ENCODE data around the gene EZH1. TPM values are rescaled to one million over a fixed set of nuclear protein-coding genes. Genes with fewer than 3 reads are reported as not detected.
"Not testable (repeated sequence)": the region's sequence is repeated elsewhere in the genome, so short reads cannot be mapped to it uniquely, and the experiment has no call there.

EZH1 gene
- total and polyA plus RNA-seq, 2 experiments from 2014 or later = 22.4 to 22.8 TPM

DNA sequence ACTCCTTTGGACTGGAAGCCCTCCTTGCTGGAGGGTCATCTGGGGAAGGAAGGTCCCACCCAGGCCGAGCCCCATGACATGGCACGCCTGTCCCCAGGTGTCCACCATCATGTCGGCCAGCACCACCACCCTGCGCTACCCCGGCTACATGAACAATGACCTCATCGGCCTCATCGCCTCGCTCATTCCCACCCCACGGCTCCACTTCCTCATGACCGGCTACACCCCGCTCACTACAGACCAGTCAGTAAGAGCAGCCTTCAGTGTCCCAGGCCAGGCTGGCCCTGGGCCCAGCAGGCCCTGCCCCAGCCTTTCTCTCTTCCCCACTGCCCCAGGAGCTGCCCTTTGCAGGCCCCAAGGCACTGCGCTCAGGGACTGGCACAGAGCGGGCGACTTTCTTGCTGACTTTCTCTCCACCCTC is 79.2 kb downstream of the EZH1 start:
- Histone ChIP-seq H3K27ac (no peak overlapping the region), H3K79me2 (ENCODE audit: insufficient read depth) (peaks cover 18% of the 10 kb centered on the region)
- in situ Hi-C loops (cut with MboI) = no loop called here

DNA sequence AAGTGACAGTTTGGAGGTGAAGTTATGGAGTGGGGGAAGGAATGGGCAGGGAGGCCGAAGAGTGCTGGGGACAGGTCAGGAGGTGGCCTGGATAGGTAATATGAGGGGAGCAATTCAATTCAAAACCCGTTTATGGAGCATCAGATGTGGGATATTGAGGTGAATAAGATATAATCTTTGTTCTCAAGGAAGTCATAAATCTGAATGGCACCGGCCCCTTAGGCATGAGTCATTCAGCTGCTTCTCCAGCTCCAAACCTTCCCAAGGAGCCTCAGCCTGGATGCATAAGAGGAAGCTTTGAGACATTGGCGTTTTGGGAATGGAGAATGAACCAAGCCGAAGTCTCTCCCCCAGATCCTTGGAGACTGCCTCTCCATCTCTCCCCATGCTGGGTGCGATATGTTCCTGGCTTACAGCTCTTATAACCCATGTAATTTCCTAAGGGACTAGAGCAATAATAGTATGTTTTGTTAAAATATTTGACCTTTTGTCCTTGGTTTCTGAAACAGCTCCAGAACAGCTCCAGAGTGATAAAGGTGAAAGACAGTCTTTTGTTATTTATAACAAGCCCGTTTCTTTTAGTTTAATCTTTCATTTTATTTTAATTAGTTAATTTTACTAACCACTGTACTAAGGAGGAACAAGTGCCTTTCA is 84.0 kb downstream of the EZH1 start:
- peak overlapping the region; percentile 90 for H3K4me2 ChIP-seq (ENCODE audit: unreplicated experiment)
- H4K20me1 ChIP-seq (ENCODE audit: insufficient read depth) = no peaks in the 10 kb centered on the region
- H2AFZ ChIP-seq = no peak overlapping the region
- peak; percentile 89 for DNase-seq
- no peaks in the 10 kb centered on the region for H3K27me3 ChIP-seq (replicated peaks; ENCODE audit: insufficient read depth)
- H3K9me2 ChIP-seq (ENCODE audit: insufficient read depth) = no peaks in the 10 kb centered on the region
- peak overlapping the region; percentile 56 for H3K27ac ChIP-seq
- peaks cover 16% of the 10 kb centered on the region for H3K4me1 ChIP-seq (ENCODE audit: insufficient read depth)
- peaks cover 9% of the 10 kb centered on the region for H3K36me3 ChIP-seq (ENCODE audit: low read depth)
- TF ChIP-seq EZH2 (IDR thresholded peaks at IDR 0.05; ENCODE audit: insufficient read depth, poor library complexity, severe bottlenecking) (no peak), EZH2phosphoT487 (IDR thresholded peaks at IDR 0.05; ENCODE audit: insufficient read depth, low read depth) (no peak)
- H3K9ac ChIP-seq = peak overlapping the region; percentile 27; the same call in 1 of the 2 replicates
- in situ Hi-C loops (cut with MboI) = no loop called here
- peaks cover 24% of the 10 kb centered on the region for H3K79me2 ChIP-seq (ENCODE audit: insufficient read depth)
- 24 to 27% methylated on average over 7 of the region's 7 CpGs for WGBS, 2 experiments (ENCODE audit: low coverage in 1 of 2, low lambda C conversion rate in 2 of 2, missing lambda C conversion rate in 2 of 2)
- H3F3A ChIP-seq (ENCODE audit: insufficient read depth) = peaks cover 20% of the 10 kb centered on the region
- peak overlapping the region; percentile 60 for H3K4me3 ChIP-seq
- no peaks in the 10 kb centered on the region for H3K9me3 ChIP-seq (ENCODE audit: low read depth)

More for the DNA sequence above, 79.2 kb downstream of the EZH1 start:
- no peak overlapping the region for H3K4me2 ChIP-seq (ENCODE audit: unreplicated experiment)
- H3K27me3 ChIP-seq (replicated peaks; ENCODE audit: insufficient read depth) = no peaks in the 10 kb centered on the region
- peaks cover 37% of the 10 kb centered on the region for H3F3A ChIP-seq (ENCODE audit: insufficient read depth)
- H2AFZ ChIP-seq = no peak overlapping the region
- no peaks in the 10 kb centered on the region for H3K9me3 ChIP-seq (ENCODE audit: low read depth)
- no peak for TF ChIP-seq EZH2phosphoT487 (IDR thresholded peaks at IDR 0.05; ENCODE audit: insufficient read depth, low read depth)
- TF ChIP-seq EZH2 (IDR thresholded peaks at IDR 0.05; ENCODE audit: insufficient read depth, poor library complexity, severe bottlenecking) = no peak
- no peaks in the 10 kb centered on the region for H4K20me1 ChIP-seq (ENCODE audit: insufficient read depth)
- peaks cover 27% of the 10 kb centered on the region for H3K4me1 ChIP-seq (ENCODE audit: insufficient read depth)
- no peaks in the 10 kb centered on the region for H3K9me2 ChIP-seq (ENCODE audit: insufficient read depth)
- no peak overlapping the region for H3K4me3 ChIP-seq
- peaks cover 13% of the 10 kb centered on the region for H3K36me3 ChIP-seq (ENCODE audit: low read depth)
- H3K9ac ChIP-seq = no peak overlapping the region
- 91% methylated on average over 13 to 14 of the region's 14 CpGs for WGBS, 2 experiments (ENCODE audit: low coverage in 1 of 2, low lambda C conversion rate in 2 of 2, missing lambda C conversion rate in 2 of 2)
- DNase-seq = no peak

- H4K20me1 ChIP-seq (ENCODE audit: insufficient read depth); H3K36me3 ChIP-seq (ENCODE audit: low read depth); in situ Hi-C loops (cut with MboI); DNase-seq; H3K27me3 ChIP-seq (replicated peaks; ENCODE audit: insufficient read depth); H3K9me2 ChIP-seq (ENCODE audit: insufficient read depth); H3K9me3 ChIP-seq (ENCODE audit: low read depth): not testable (repeated sequence)
- Histone ChIP-seq H2AFZ (peak overlapping the region; percentile 93), H3K27ac (peak overlapping the region; percentile 83), H3K4me1 (ENCODE audit: insufficient read depth) (peaks cover 23% of the 10 kb centered on the region), H3K79me2 (ENCODE audit: insufficient read depth) (peaks cover 24% of the 10 kb centered on the region), H3K4me3 (peak overlapping the region; percentile 86), H3K9ac (peak overlapping the region; percentile 85), H3F3A (ENCODE audit: insufficient read depth) (peaks cover 28% of the 10 kb centered on the region), H3K4me2 (ENCODE audit: unreplicated experiment) (peak overlapping the region; percentile 91)
- 17 to 82% methylated on average over 1 to 8 of the region's 14 CpGs for WGBS, 2 experiments (ENCODE audit: low coverage in 1 of 2, low lambda C conversion rate in 2 of 2, missing lambda C conversion rate in 2 of 2)
These were observed 84.9 kb downstream of the EZH1 start for GRCh38 chr17:42659932-42660274.

GRCh38 chr17:42659079-42659931 is 85.5 kb downstream of the EZH1 start, which contains the start of gene TUBG2:
Gene TUBG2, plus strand, starts transcription at chr17:42659284. Its CDS starts 220 bp downstream, at chr17:42659504.
- no peaks in the 10 kb centered on the region for H3K27me3 ChIP-seq (replicated peaks; ENCODE audit: insufficient read depth)
- peak within 1 kb of the TSS; percentile 91 for H3K4me2 ChIP-seq (ENCODE audit: unreplicated experiment)
- peak; percentile 93 for DNase-seq
- TF ChIP-seq EZH2phosphoT487 (IDR thresholded peaks at IDR 0.05; ENCODE audit: insufficient read depth, low read depth) = no peak
- H4K20me1 ChIP-seq (ENCODE audit: insufficient read depth) = no peaks in the 10 kb centered on the region
- H3K27ac ChIP-seq = peak within 1 kb of the TSS; percentile 83
- H2AFZ ChIP-seq = peak within 1 kb of the TSS; percentile 93
- 1% methylated on average over 48 to 51 of the region's 59 CpGs for WGBS, 2 experiments (ENCODE audit: low coverage in 1 of 2, low lambda C conversion rate in 2 of 2, missing lambda C conversion rate in 2 of 2)
- no peaks in the 10 kb centered on the region for H3K9me2 ChIP-seq (ENCODE audit: insufficient read depth)
- H3K4me3 ChIP-seq = peak within 1 kb of the TSS; percentile 86
- in situ Hi-C loops (cut with MboI) = no loop called here
- H3F3A ChIP-seq (ENCODE audit: insufficient read depth) = peaks cover 33% of the 10 kb centered on the region
- H3K9ac ChIP-seq = peak within 1 kb of the TSS; percentile 85
- peaks cover 24% of the 10 kb centered on the region for H3K79me2 ChIP-seq (ENCODE audit: insufficient read depth)
- no peaks in the 10 kb centered on the region for H3K9me3 ChIP-seq (ENCODE audit: low read depth)
- H3K36me3 ChIP-seq (ENCODE audit: low read depth) = peaks cover 9% of the 10 kb centered on the region
- peaks cover 23% of the 10 kb centered on the region for H3K4me1 ChIP-seq (ENCODE audit: insufficient read depth)

Measured in GM23248 (cell line).